Suprapubic skin (tissue), 4 donors: ENCODE results near the gene RAPGEF4.

Experiments used
- EP300 ChIP-seq: sonication (generic); formaldehyde crosslinking; IDR thresholded peaks from one replicate; pipeline ENCODE4 v1.6.1; 2017; ENCODE audit warnings: antibody characterized with exemption
- POLR2A ChIP-seq, 2 donors: fragments of 450-650 bp; IDR thresholded peaks; one replicate each; pipeline ENCODE4 v1.6.1; 2017; ENCODE audit warnings: antibody characterized with exemption in 2 of 2, mild to moderate bottlenecking in 2 of 2, moderate library complexity in 2 of 2
- POLR2AphosphoS5 ChIP-seq, 3 donors: sonication (generic); formaldehyde crosslinking; IDR thresholded peaks; one replicate each; pipeline ENCODE4 v1.6.1; 2017; ENCODE audit warnings: antibody characterized with exemption in 3 of 3
- TF ChIP-seq, protein P1 (sequence below), 2 donors: fragments of 200-600 bp in 1 of 2; fragments of 450-650 bp in 1 of 2; sonication (generic) in 1 of 2; IDR thresholded peaks; one replicate each; pipeline ENCODE4 v1.5.1; 2016 to 2019; ENCODE audit warnings: antibody characterized with exemption in 2 of 2, mild to moderate bottlenecking in 1 of 2, moderate library complexity in 1 of 2

DNA sequence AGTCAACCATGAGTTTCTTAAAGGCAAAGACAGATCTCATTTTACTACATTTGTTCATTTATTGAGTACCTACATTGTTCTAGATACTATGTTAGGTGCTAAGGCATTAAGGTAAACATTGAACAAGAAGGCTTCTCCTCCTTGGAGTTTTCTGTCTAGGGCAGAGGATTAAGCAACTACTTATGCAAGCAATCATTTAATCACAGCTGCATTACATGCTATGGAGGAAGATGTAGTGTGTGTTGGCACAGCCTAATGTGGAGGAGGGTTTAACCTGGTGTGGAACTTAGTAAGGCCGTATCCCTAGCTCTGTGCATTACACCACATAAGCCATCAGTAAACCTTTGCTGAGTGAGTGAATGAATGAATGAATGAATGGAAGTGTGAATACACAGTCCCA is 233.5 kb downstream of the RAPGEF4 start:
- TF ChIP-seq, protein P1, sequence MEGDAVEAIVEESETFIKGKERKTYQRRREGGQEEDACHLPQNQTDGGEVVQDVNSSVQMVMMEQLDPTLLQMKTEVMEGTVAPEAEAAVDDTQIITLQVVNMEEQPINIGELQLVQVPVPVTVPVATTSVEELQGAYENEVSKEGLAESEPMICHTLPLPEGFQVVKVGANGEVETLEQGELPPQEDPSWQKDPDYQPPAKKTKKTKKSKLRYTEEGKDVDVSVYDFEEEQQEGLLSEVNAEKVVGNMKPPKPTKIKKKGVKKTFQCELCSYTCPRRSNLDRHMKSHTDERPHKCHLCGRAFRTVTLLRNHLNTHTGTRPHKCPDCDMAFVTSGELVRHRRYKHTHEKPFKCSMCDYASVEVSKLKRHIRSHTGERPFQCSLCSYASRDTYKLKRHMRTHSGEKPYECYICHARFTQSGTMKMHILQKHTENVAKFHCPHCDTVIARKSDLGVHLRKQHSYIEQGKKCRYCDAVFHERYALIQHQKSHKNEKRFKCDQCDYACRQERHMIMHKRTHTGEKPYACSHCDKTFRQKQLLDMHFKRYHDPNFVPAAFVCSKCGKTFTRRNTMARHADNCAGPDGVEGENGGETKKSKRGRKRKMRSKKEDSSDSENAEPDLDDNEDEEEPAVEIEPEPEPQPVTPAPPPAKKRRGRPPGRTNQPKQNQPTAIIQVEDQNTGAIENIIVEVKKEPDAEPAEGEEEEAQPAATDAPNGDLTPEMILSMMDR (IDR thresholded peaks at IDR 0.05) = no peak
- no peak for TF ChIP-seq POLR2AphosphoS5 (IDR thresholded peaks at IDR 0.05)
- TF ChIP-seq POLR2A (IDR thresholded peaks at IDR 0.05) = no peak
- TF ChIP-seq EP300 = no peak
